Astrocyte (in vitro differentiated cells and primary cell): ENCODE measurements around the gene NPS.

ENCODE experiments used
- EZH2 ChIP-seq: IDR thresholded peaks from 2 replicates; pipeline ENCODE4 v1.6.1; 2012; ENCODE audit warnings: mild to moderate bottlenecking, low read length, inconsistent platforms; ENCODE audit not compliant: insufficient read depth
- TF ChIP-seq, protein P1 (sequence below): IDR thresholded peaks from 2 replicates; pipeline ENCODE4 v1.5.1; 2011; ENCODE audit warnings: low read depth, mild to moderate bottlenecking, inconsistent platforms, low read length, moderate library complexity; ENCODE audit not compliant: insufficient read depth

DNA sequence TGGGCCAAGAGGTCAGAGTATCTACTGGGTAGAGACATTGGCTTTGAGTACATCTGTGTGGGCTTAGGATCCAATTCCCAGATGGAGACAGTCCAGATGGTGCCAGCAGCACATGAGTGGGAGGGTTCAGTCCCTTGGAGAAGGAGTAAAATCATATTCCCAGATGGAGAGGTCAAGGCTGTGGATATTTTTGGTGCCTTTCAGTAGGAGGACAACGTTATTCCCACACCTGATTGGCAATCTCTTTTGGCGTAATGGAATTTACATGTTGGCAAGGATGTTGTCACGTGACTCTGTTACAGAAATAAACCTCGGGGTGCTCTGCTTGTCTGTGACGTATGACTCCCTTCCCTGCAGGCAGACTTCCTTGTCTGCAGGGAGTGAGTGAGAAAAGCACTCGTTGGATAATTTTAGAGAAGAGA is 27.6 kb downstream of the NPS start:
- TF ChIP-seq, protein P1, sequence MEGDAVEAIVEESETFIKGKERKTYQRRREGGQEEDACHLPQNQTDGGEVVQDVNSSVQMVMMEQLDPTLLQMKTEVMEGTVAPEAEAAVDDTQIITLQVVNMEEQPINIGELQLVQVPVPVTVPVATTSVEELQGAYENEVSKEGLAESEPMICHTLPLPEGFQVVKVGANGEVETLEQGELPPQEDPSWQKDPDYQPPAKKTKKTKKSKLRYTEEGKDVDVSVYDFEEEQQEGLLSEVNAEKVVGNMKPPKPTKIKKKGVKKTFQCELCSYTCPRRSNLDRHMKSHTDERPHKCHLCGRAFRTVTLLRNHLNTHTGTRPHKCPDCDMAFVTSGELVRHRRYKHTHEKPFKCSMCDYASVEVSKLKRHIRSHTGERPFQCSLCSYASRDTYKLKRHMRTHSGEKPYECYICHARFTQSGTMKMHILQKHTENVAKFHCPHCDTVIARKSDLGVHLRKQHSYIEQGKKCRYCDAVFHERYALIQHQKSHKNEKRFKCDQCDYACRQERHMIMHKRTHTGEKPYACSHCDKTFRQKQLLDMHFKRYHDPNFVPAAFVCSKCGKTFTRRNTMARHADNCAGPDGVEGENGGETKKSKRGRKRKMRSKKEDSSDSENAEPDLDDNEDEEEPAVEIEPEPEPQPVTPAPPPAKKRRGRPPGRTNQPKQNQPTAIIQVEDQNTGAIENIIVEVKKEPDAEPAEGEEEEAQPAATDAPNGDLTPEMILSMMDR, result no peak
- TF ChIP-seq EZH2, result no peak
